ENCODE measurements around the gene ZNRF4. TPM values are rescaled to one million over a fixed set of nuclear protein-coding genes. Genes with fewer than 3 reads are reported as not detected.
"Not testable (repeated sequence)": the region's sequence is repeated elsewhere in the genome, so short reads cannot be mapped to it uniquely, and the experiment has no call there.

ZNRF4 gene
- total RNA-seq, 1 experiment from 2014 or later: not detected

- H3K36me3 Mint-ChIP-seq (ENCODE audit: insufficient read depth, unreplicated experiment): no peaks in the 10 kb centered on the region
- POLR2A ChIA-PET: no interaction called here
- H3K27me3 Mint-ChIP-seq (ENCODE audit: insufficient read depth, unreplicated experiment): no peaks in the 10 kb centered on the region
These were observed 26.7 kb downstream of the ZNRF4 start for GRCh38 chr19:5481957-5482356.

GRCh38 chr19:5484398-5485285 is 29.4 kb downstream of the ZNRF4 start:
- Mint-ChIP-seq H3K4me3 (ENCODE audit: unreplicated experiment) (no peak overlapping the region), H3K4me1 (ENCODE audit: low read depth, unreplicated experiment) (no peaks in the 10 kb centered on the region), H3K27ac (ENCODE audit: unreplicated experiment) (no peak overlapping the region), H3K9me3 (ENCODE audit: unreplicated experiment) (no peaks in the 10 kb centered on the region), H3K36me3 (ENCODE audit: insufficient read depth, unreplicated experiment) (no peaks in the 10 kb centered on the region), H3K27me3 (ENCODE audit: insufficient read depth, unreplicated experiment) (no peaks in the 10 kb centered on the region)
- Histone ChIP-seq H3K9me3 (no peaks in the 10 kb centered on the region), H3K4me3 (ENCODE audit: low read depth, low read length) (no peak overlapping the region), H3K4me1 (peaks cover 9% of the 10 kb centered on the region), H3K36me3 (ENCODE audit: control insufficient read depth, insufficient read depth, low read length) (no peaks in the 10 kb centered on the region), H3K27me3 (replicated peaks; ENCODE audit: control insufficient read depth, insufficient read depth, low read length) (no peaks in the 10 kb centered on the region)
- intact Hi-C loops (cut with micrococcal nuclease; ENCODE audit: unreplicated experiment): no loop called here
- no peak for DNase-seq
- ChIA-PET POLR2A (no interaction called here), CTCF (no interaction called here)
- no TSS peak for BruUV-seq (replicated peaks)
- no peak for TF ChIP-seq CTCF (IDR thresholded peaks at IDR 0.05; ENCODE audit: insufficient read depth in 1 of 2, low read depth in 1 of 2, low read length in 1 of 2, severe bottlenecking in 1 of 2, unreplicated experiment in 1 of 2)

More at GRCh38 chr19:5481957-5482356, 26.7 kb downstream of the ZNRF4 start:
- DNase-seq: no peak
- Histone ChIP-seq H3K4me1 (peaks cover 3% of the 10 kb centered on the region; the same call in 1 of the 2 replicates), H3K4me3 (ENCODE audit: low read depth, low read length) (no peak overlapping the region), H3K36me3 (ENCODE audit: control insufficient read depth, insufficient read depth, low read length) (no peaks in the 10 kb centered on the region), H3K9me3 (no peaks in the 10 kb centered on the region), H3K27me3 (replicated peaks; ENCODE audit: control insufficient read depth, insufficient read depth, low read length) (no peaks in the 10 kb centered on the region)
- Mint-ChIP-seq H3K27ac (ENCODE audit: unreplicated experiment) (no peak overlapping the region), H3K4me1 (ENCODE audit: low read depth, unreplicated experiment) (no peaks in the 10 kb centered on the region), H3K9me3 (ENCODE audit: unreplicated experiment) (no peaks in the 10 kb centered on the region), H3K4me3 (ENCODE audit: unreplicated experiment) (no peak overlapping the region)
- intact Hi-C loops (cut with micrococcal nuclease; ENCODE audit: unreplicated experiment): no loop called here
- no TSS peak for BruUV-seq (replicated peaks)
- TF ChIP-seq CTCF (IDR thresholded peaks at IDR 0.05; ENCODE audit: insufficient read depth in 1 of 2, low read depth in 1 of 2, low read length in 1 of 2, severe bottlenecking in 1 of 2, unreplicated experiment in 1 of 2): no peak
- CTCF ChIA-PET: no interaction called here

GRCh38 chr19:5485286-5485636 is 30.0 kb downstream of the ZNRF4 start:
- Mint-ChIP-seq H3K4me1 (ENCODE audit: low read depth, unreplicated experiment) (no peaks in the 10 kb centered on the region), H3K27ac (ENCODE audit: unreplicated experiment) (no peak overlapping the region), H3K4me3 (ENCODE audit: unreplicated experiment) (no peak overlapping the region), H3K36me3 (ENCODE audit: insufficient read depth, unreplicated experiment) (no peaks in the 10 kb centered on the region), H3K27me3 (ENCODE audit: insufficient read depth, unreplicated experiment) (no peaks in the 10 kb centered on the region), H3K9me3 (ENCODE audit: unreplicated experiment) (no peaks in the 10 kb centered on the region)
- H3K9me3 ChIP-seq: no peaks in the 10 kb centered on the region
- ChIA-PET CTCF (no interaction called here), POLR2A (no interaction called here)
- no TSS peak for BruUV-seq (replicated peaks)
- H3K27me3 ChIP-seq (replicated peaks; ENCODE audit: control insufficient read depth, insufficient read depth, low read length): no peaks in the 10 kb centered on the region
- H3K36me3 ChIP-seq (ENCODE audit: control insufficient read depth, insufficient read depth, low read length): no peaks in the 10 kb centered on the region
- intact Hi-C loops (cut with micrococcal nuclease; ENCODE audit: unreplicated experiment): no loop called here
- DNase-seq: no peak
- no peak for TF ChIP-seq CTCF (IDR thresholded peaks at IDR 0.05; ENCODE audit: insufficient read depth in 1 of 2, low read depth in 1 of 2, low read length in 1 of 2, severe bottlenecking in 1 of 2, unreplicated experiment in 1 of 2)
- H3K4me1 ChIP-seq: peaks cover 9% of the 10 kb centered on the region
- no peak overlapping the region for H3K4me3 ChIP-seq (ENCODE audit: low read depth, low read length)

GRCh38 chr19:5485658-5486057 is 30.4 kb downstream of the ZNRF4 start:
- H3K36me3 ChIP-seq (ENCODE audit: control insufficient read depth, insufficient read depth, low read length); H3K36me3 Mint-ChIP-seq (ENCODE audit: insufficient read depth, unreplicated experiment); BruUV-seq (replicated peaks); H3K27ac Mint-ChIP-seq (ENCODE audit: unreplicated experiment); POLR2A ChIA-PET; H3K27me3 Mint-ChIP-seq (ENCODE audit: insufficient read depth, unreplicated experiment); CTCF ChIA-PET; H3K4me1 ChIP-seq; DNase-seq; H3K4me3 ChIP-seq (ENCODE audit: low read depth, low read length); intact Hi-C loops (cut with micrococcal nuclease; ENCODE audit: unreplicated experiment); H3K27me3 ChIP-seq (replicated peaks; ENCODE audit: control insufficient read depth, insufficient read depth, low read length); H3K4me3 Mint-ChIP-seq (ENCODE audit: unreplicated experiment); H3K9me3 Mint-ChIP-seq (ENCODE audit: unreplicated experiment); H3K4me1 Mint-ChIP-seq (ENCODE audit: low read depth, unreplicated experiment); H3K9me3 ChIP-seq: not testable (repeated sequence)

Data from Caco-2 (cell line).